ENCODE measurements around the gene ZACN.

- TF ChIP-seq POLR2A (IDR thresholded peaks at IDR 0.05; ENCODE audit: low read depth, low read length), result no peak
- no peak for TF ChIP-seq POLR2AphosphoS5 (IDR thresholded peaks at IDR 0.05; ENCODE audit: low read depth, low read length)
- TF ChIP-seq TAF1 (IDR thresholded peaks at IDR 0.05; ENCODE audit: borderline replicate concordance, low read depth, low read length), result no peak
Observed at GRCh38 chr17:76115138-76115754, 36.3 kb downstream of the ZACN start.
